SK-N-SH (cell line): ENCODE data around the gene S100A4. TPM values are rescaled to one million over a fixed set of nuclear protein-coding genes. Genes with fewer than 3 reads are reported as not detected.

ENCODE experiments used
- CTCF ChIA-PET: fragments of 300-600, 350-600 bp; formaldehyde crosslinking; extraction: SDS; loops from one replicate; lab custom pipeline; 2021; lab: Yijun Ruan, JAX
- POLR2A ChIA-PET: fragments of 350-600 bp; sonication (Branson Sonifier 250); formaldehyde crosslinking; extraction: SDS; loops from one replicate; lab custom pipeline; 2020; ENCODE audit warnings: antibody characterized with exemption, inconsistent platforms; lab: Yijun Ruan, JAX
- DNase-seq: peaks from one replicate; pipeline ENCODE4 v3.0.0; 2012
- H2AFZ ChIP-seq: fragments of 200-600 bp; sonication (generic); 2 replicates; pipeline ENCODE4 v1.8.1; 2016; ENCODE audit warnings: antibody characterized with exemption, mild to moderate bottlenecking, low read depth
- H3F3A ChIP-seq: fragments of 200-600 bp; sonication (generic); replicated peaks from 2 replicates; pipeline ENCODE3; 2016; ENCODE audit warnings: antibody characterized with exemption, mild to moderate bottlenecking; ENCODE audit not compliant: insufficient read depth
- H3K27ac ChIP-seq, 2 experiments: fragments of 200-500 bp in 1 of 2; fragments of 200-600 bp in 1 of 2; sonication (Bioruptor generic) in 1 of 2; sonication (generic), shearing (Covaris generic) in 1 of 2; 2 replicates each; pipeline versions ENCODE4 v1.5.1 to v1.6.1; 2014 to 2016; ENCODE audit warnings: low read depth in 2 of 2, inconsistent platforms in 1 of 2, low read length in 1 of 2, mild to moderate bottlenecking in 1 of 2, mixed read lengths in 1 of 2
- H3K27me3 ChIP-seq: fragments of 200-600 bp; sonication (generic), shearing (Covaris generic); 2 replicates; pipeline ENCODE4 v1.6.1; 2016; ENCODE audit warnings: mixed run types; ENCODE audit not compliant: insufficient read depth
- H3K36me3 ChIP-seq, 2 experiments: fragments of 200-500 bp in 1 of 2; fragments of 200-600 bp in 1 of 2; sonication (Bioruptor generic) in 1 of 2; sonication (generic) in 1 of 2; replicated peaks in 1 of 2; 2 replicates each; pipeline versions ENCODE3 to v1.5.1; 2014 to 2016; ENCODE audit warnings: low read length in 1 of 2, mild to moderate bottlenecking in 1 of 2; ENCODE audit not compliant: insufficient read depth in 2 of 2, control insufficient read depth in 1 of 2
- H3K4me1 ChIP-seq, 2 experiments: fragments of 200-500 bp in 1 of 2; fragments of 200-600 bp in 1 of 2; sonication (Bioruptor generic) in 1 of 2; sonication (generic), shearing (Covaris generic) in 1 of 2; 2 replicates each; pipeline versions ENCODE4 v1.5.1 to v1.6.1; 2014 to 2016; ENCODE audit warnings: low read depth in 1 of 2, low read length in 1 of 2, mixed run types in 1 of 2; ENCODE audit not compliant: insufficient read depth in 2 of 2, control insufficient read depth in 1 of 2
- H3K4me2 ChIP-seq: fragments of 200-600 bp; sonication (generic), shearing (Covaris generic); 2 replicates; pipeline ENCODE4 v1.6.1; 2017; ENCODE audit warnings: mixed run types
- H3K4me3 ChIP-seq, 2 experiments: fragments of 200-500 bp in 1 of 2; fragments of 200-600 bp in 1 of 2; sonication (Bioruptor generic) in 1 of 2; sonication (generic), shearing (Covaris generic) in 1 of 2; 2 replicates each; pipeline versions ENCODE4 v1.5.1 to v1.8.1; 2014 to 2016; ENCODE audit warnings: low read depth in 2 of 2, inconsistent platforms in 1 of 2, low read length in 1 of 2, mild to moderate bottlenecking in 1 of 2, mixed read lengths in 1 of 2, moderate library complexity in 1 of 2
- H3K79me2 ChIP-seq: fragments of 200-600 bp; sonication (generic); 2 replicates; pipeline ENCODE4 v1.8.1; 2017; ENCODE audit warnings: mild to moderate bottlenecking; ENCODE audit not compliant: insufficient read depth
- H3K9ac ChIP-seq: fragments of 200-600 bp; sonication (generic); 2 replicates; pipeline ENCODE4 v1.6.1; 2017; ENCODE audit warnings: mixed run types
- H3K9me2 ChIP-seq: fragments of 200-600 bp; sonication (generic); 2 replicates; pipeline ENCODE4 v1.6.1; 2017; ENCODE audit warnings: mixed run types
- H3K9me3 ChIP-seq: fragments of 200-600 bp; sonication (generic); 2 replicates; pipeline ENCODE4 v1.6.1; 2017; ENCODE audit warnings: mixed run types, mild to moderate bottlenecking, moderate library complexity
- H4K20me1 ChIP-seq: fragments of 200-600 bp; sonication (generic); 2 replicates; pipeline ENCODE4 v1.6.1; 2017; ENCODE audit warnings: mild to moderate bottlenecking, mixed run types; ENCODE audit not compliant: insufficient read depth
- CHD2 ChIP-seq: fragments of 150-350 bp; IDR thresholded peaks from 2 replicates; pipeline ENCODE4 v1.6.1; 2018; ENCODE audit warnings: low read length; ENCODE audit not compliant: partially characterized antibody
- EP300 ChIP-seq, 2 experiments: IDR thresholded peaks; 2 replicates each; pipeline versions ENCODE4 v1.4.0 to v1.6.1; 2012; ENCODE audit warnings: borderline replicate concordance in 1 of 2, low read depth in 1 of 2, low read length in 1 of 2
- FOSL2 ChIP-seq: IDR thresholded peaks from 2 replicates; pipeline ENCODE4 v1.4.0; 2012; ENCODE audit warnings: low read depth, mild to moderate bottlenecking, moderate library complexity, borderline replicate concordance
- FOXM1 ChIP-seq: IDR thresholded peaks from 2 replicates; pipeline ENCODE4 v1.4.0; 2012; ENCODE audit warnings: low read depth, mild to moderate bottlenecking
- NFIC ChIP-seq: IDR thresholded peaks from 2 replicates; pipeline ENCODE4 v1.4.0; 2012; ENCODE audit warnings: borderline replicate concordance
- POLR2AphosphoS5 ChIP-seq: IDR thresholded peaks from 2 replicates; pipeline ENCODE4 v1.6.1; 2012; ENCODE audit warnings: low read depth, low read length
- RFX5 ChIP-seq: IDR thresholded peaks from 2 replicates; pipeline ENCODE4 v1.6.1; 2012; ENCODE audit warnings: mild to moderate bottlenecking, improper control_type of control experiment, low read length
- RXRA ChIP-seq: IDR thresholded peaks from 2 replicates; pipeline ENCODE4 v1.4.0; 2012; ENCODE audit warnings: low read depth, mild to moderate bottlenecking, borderline replicate concordance
- SMC3 ChIP-seq: IDR thresholded peaks from 2 replicates; pipeline ENCODE4 v1.6.1; 2012; ENCODE audit warnings: low read depth, low read length, improper control_type of control experiment
- TEAD4 ChIP-seq: IDR thresholded peaks from 2 replicates; pipeline ENCODE4 v1.4.0; 2012; ENCODE audit warnings: mild to moderate bottlenecking, borderline replicate concordance; ENCODE audit not compliant: insufficient read depth
- YY1 ChIP-seq: IDR thresholded peaks from 2 replicates; pipeline ENCODE4 v1.4.0; 2012; ENCODE audit warnings: low read depth, mild to moderate bottlenecking
- WGBS: methylation state at CpG from one replicate; pipeline ENCODE4 v1.1.6; 2017; ENCODE audit warnings: low lambda C conversion rate; 5-methylcytosine and 5-hydroxymethylcytosine counted together
- polyA plus RNA-seq, 3 experiments: library from polyadenylated mRNA; depleted of rRNA; stranded (reverse); fragments of >200 nt; gene quantifications; 2 replicates each; pipeline ENCODE4 v1.2.3, GENCODE V29; 2012
- TF ChIP-seq, protein P1 (sequence below): IDR thresholded peaks from 2 replicates; pipeline ENCODE4 v1.4.0; 2012; ENCODE audit warnings: low read depth, borderline replicate concordance
- TF ChIP-seq, protein P2 (sequence below): IDR thresholded peaks from 2 replicates; pipeline ENCODE4 v1.4.0; 2012; ENCODE audit warnings: low read depth, borderline replicate concordance
- TF ChIP-seq, protein P3 (sequence below): IDR thresholded peaks from 2 replicates; pipeline ENCODE4; 2012
- TF ChIP-seq, protein P4 (sequence below): fragments of 200-600 bp; sonication (generic); IDR thresholded peaks from 2 replicates; pipeline ENCODE4 v1.6.1; 2017; ENCODE audit warnings: antibody characterized with exemption, mild to moderate bottlenecking, moderate library complexity
- TF ChIP-seq, protein P5 (sequence below): fragments of 150-350 bp; IDR thresholded peaks from 2 replicates; pipeline ENCODE4 v1.6.1; 2017; ENCODE audit warnings: antibody characterized with exemption, low read length, low read depth, borderline replicate concordance

The S100A4 gene
- polyA plus RNA-seq, 1 of the 3 experiments (the other 2 are of a cell fraction) = 25.4 TPM

DNA sequence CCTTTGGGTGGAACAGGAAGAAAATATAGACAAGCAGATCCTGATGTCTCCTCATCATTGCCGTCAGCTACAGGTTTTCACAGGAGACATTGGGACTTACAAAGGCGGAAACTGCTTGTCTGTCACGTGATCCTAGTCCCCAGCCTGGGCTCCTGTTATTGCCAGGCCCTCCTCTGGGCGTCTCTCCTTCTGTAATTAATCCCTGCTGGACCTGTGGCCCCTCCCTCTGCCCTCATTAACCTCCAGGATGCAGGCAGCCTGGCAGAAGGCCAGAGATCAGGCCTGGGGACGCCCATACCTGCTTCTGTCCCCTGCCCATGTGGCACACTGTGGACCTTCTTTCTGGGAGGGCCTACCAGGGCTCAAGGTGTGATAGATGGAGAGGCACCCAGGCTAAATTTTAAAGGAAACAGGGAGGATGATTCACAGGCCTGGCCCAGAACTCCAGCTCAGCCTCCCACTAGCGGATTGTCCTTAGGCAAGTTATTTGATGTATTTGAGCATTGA lies 7.2 kb downstream of the S100A4 start:
- no peak for TF ChIP-seq POLR2AphosphoS5
- TF ChIP-seq, protein P1, sequence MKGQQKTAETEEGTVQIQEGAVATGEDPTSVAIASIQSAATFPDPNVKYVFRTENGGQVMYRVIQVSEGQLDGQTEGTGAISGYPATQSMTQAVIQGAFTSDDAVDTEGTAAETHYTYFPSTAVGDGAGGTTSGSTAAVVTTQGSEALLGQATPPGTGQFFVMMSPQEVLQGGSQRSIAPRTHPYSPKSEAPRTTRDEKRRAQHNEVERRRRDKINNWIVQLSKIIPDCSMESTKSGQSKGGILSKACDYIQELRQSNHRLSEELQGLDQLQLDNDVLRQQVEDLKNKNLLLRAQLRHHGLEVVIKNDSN = peak; percentile 74; the same call in 1 of the 2 replicates
- no peaks in the 10 kb centered on the region for H3K27me3 ChIP-seq
- H2AFZ ChIP-seq = peak overlapping the region; percentile 20; the same call in 1 of the 2 replicates
- WGBS = 61% methylated on average over 6 of the region's 6 CpGs
- peaks cover 5 to 42% of the 10 kb centered on the region in 2 experiments; a peak in 3 of 4 replicates for H3K4me1 ChIP-seq
- H3F3A ChIP-seq = peaks cover 29% of the 10 kb centered on the region
- peaks cover 4 to 11% of the 10 kb centered on the region in 2 experiments for H3K36me3 ChIP-seq
- H3K9ac ChIP-seq = no peak overlapping the region
- no peak overlapping the region for H3K4me2 ChIP-seq
- ChIA-PET POLR2A (no interaction called here), CTCF (interaction anchor here (1.1 to 8.4 kb wide), 3 partner anchors 11 to 30 kb away, joined by 3 to 45 read pairs (median 20); partner anchors contain the start of gene S100A3)
- H3K4me3 ChIP-seq = no peak overlapping the region
- no peaks in the 10 kb centered on the region for H3K9me2 ChIP-seq
- peaks cover 24% of the 10 kb centered on the region for H3K79me2 ChIP-seq
- H3K27ac ChIP-seq = peak overlapping the region; percentile 31 to 44; a peak in 3 of 4 replicates
- H3K9me3 ChIP-seq = no peaks in the 10 kb centered on the region
- peak; percentile 79 for DNase-seq
- H4K20me1 ChIP-seq = peaks cover 4% of the 10 kb centered on the region; the same call in 1 of the 2 replicates

DNA sequence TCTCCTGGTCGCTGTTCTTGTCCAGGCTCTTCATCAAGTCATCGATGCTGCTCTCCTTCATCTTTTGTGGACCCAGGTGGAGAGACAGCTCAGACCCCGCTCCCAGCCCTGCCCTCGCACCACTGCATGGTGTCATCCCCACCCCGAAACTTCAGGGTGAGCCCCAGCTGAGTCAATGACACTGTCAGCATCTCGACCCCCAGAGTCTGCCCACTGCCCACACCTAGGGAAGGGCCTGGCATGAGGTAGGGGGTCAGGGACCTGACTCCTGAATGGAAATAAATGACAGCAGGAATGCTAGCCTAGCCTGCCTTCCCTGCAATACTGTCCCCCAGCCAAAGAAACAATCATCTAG lies 8.3 kb downstream of the S100A4 start:
- no peak for DNase-seq
- Histone ChIP-seq H3K4me3 (no peak overlapping the region), H3K27ac (no peak overlapping the region), H3K9me2 (no peaks in the 10 kb centered on the region), H3K79me2 (peaks cover 30% of the 10 kb centered on the region), H3K4me1 (peaks cover 15 to 38% of the 10 kb centered on the region in 2 experiments; a peak in 3 of 4 replicates), H3F3A (peaks cover 40% of the 10 kb centered on the region), H3K27me3 (no peaks in the 10 kb centered on the region), H3K9ac (no peak overlapping the region), H4K20me1 (peaks cover 4% of the 10 kb centered on the region; the same call in 1 of the 2 replicates), H3K36me3 (peaks cover 4 to 11% of the 10 kb centered on the region in 2 experiments), H3K4me2 (no peak overlapping the region), H3K9me3 (no peaks in the 10 kb centered on the region), H2AFZ (no peak overlapping the region)
- no peak for TF ChIP-seq SMC3
- TF ChIP-seq, protein P2, sequence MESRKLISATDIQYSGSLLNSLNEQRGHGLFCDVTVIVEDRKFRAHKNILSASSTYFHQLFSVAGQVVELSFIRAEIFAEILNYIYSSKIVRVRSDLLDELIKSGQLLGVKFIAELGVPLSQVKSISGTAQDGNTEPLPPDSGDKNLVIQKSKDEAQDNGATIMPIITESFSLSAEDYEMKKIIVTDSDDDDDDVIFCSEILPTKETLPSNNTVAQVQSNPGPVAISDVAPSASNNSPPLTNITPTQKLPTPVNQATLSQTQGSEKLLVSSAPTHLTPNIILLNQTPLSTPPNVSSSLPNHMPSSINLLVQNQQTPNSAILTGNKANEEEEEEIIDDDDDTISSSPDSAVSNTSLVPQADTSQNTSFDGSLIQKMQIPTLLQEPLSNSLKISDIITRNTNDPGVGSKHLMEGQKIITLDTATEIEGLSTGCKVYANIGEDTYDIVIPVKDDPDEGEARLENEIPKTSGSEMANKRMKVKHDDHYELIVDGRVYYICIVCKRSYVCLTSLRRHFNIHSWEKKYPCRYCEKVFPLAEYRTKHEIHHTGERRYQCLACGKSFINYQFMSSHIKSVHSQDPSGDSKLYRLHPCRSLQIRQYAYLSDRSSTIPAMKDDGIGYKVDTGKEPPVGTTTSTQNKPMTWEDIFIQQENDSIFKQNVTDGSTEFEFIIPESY = no peak
- no peak for TF ChIP-seq RFX5
- no peak for TF ChIP-seq FOXM1
- TF ChIP-seq, protein P3, sequence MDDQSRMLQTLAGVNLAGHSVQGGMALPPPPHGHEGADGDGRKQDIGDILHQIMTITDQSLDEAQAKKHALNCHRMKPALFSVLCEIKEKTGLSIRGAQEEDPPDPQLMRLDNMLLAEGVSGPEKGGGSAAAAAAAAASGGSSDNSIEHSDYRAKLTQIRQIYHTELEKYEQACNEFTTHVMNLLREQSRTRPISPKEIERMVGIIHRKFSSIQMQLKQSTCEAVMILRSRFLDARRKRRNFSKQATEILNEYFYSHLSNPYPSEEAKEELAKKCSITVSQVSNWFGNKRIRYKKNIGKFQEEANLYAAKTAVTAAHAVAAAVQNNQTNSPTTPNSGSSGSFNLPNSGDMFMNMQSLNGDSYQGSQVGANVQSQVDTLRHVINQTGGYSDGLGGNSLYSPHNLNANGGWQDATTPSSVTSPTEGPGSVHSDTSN = no peak
- TF ChIP-seq, protein P4, sequence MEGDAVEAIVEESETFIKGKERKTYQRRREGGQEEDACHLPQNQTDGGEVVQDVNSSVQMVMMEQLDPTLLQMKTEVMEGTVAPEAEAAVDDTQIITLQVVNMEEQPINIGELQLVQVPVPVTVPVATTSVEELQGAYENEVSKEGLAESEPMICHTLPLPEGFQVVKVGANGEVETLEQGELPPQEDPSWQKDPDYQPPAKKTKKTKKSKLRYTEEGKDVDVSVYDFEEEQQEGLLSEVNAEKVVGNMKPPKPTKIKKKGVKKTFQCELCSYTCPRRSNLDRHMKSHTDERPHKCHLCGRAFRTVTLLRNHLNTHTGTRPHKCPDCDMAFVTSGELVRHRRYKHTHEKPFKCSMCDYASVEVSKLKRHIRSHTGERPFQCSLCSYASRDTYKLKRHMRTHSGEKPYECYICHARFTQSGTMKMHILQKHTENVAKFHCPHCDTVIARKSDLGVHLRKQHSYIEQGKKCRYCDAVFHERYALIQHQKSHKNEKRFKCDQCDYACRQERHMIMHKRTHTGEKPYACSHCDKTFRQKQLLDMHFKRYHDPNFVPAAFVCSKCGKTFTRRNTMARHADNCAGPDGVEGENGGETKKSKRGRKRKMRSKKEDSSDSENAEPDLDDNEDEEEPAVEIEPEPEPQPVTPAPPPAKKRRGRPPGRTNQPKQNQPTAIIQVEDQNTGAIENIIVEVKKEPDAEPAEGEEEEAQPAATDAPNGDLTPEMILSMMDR = no peak
- no peak for TF ChIP-seq EP300 (IDR thresholded peaks at IDR 0.05; ENCODE audit: borderline replicate concordance in 1 of 2, low read depth in 1 of 2, low read length in 1 of 2)
- TF ChIP-seq TEAD4 = no peak
- TF ChIP-seq RXRA = no peak
- no peak for TF ChIP-seq NFIC
- no peak for TF ChIP-seq CHD2
- TF ChIP-seq YY1 = no peak
- no peak for TF ChIP-seq FOSL2
- TF ChIP-seq, protein P5, sequence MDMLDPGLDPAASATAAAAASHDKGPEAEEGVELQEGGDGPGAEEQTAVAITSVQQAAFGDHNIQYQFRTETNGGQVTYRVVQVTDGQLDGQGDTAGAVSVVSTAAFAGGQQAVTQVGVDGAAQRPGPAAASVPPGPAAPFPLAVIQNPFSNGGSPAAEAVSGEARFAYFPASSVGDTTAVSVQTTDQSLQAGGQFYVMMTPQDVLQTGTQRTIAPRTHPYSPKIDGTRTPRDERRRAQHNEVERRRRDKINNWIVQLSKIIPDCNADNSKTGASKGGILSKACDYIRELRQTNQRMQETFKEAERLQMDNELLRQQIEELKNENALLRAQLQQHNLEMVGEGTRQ = no peak
- 89% methylated on average over 6 of the region's 6 CpGs for WGBS
- ChIA-PET POLR2A (no interaction called here), CTCF (interaction anchor here (0.9 to 8.4 kb wide), 3 partner anchors 26 to 35 kb away, joined by 3 to 45 read pairs (median 20); no protein-coding TSS in a partner anchor)
